ENCODE results near the gene STAB1.
"Not testable (repeated sequence)": the region's sequence is repeated elsewhere in the genome, so short reads cannot be mapped to it uniquely, and the experiment has no call there.

The STAB1 gene

DNA sequence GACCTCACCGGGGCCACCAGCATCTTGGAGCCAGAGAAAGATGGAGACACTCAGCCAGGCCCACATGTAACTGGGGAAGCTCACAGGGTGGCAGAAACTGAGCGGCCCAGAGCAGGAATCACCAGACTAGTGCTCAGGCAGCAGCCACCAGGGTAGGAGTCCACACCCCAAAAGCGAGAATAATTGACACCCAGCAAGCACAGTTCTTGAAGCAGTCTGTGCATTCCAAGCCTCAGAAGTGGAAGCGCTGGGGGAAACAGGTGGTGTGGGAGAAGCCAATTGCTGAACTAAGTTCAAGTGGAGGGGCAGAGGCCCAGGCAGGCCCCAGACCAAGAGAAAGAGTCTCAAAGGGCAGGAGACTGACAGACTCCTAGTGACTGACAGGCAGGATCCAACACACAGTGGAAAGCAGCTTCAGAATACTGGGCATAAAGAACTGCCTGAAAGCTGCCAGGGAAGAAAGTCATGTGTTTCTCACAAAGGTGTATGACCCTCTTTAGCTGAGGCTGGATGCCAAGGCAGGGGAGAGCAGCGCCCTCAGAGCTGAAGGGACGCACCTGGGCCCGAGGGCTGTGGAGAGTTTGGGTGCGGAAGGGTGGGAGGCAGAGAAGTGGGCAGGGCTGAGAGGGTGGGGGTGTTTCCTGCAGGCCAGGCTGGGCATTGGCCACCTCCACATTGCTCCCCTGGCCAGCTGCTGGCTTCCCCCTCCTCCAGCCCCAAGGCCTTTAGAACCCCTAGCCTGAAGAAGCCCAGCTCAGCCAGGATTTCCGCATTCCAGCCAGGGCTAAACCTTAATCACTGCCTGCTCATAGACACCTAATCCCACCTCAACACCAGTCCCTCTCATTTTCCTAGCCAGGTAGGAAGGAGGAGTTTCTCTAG, 30.8 kb downstream of the STAB1 start:
- no peak for DNase-seq

- not testable (repeated sequence) for DNase-seq
Measured at GRCh38 chr3:52526671-52527038, 31.5 kb downstream of the STAB1 start.

- no peak for DNase-seq
Measured at GRCh38 chr3:52527039-52527731, 32.0 kb downstream of the STAB1 start.

- no peak for DNase-seq
Measured at GRCh38 chr3:52527732-52528585, 32.8 kb downstream of the STAB1 start.

DNA sequence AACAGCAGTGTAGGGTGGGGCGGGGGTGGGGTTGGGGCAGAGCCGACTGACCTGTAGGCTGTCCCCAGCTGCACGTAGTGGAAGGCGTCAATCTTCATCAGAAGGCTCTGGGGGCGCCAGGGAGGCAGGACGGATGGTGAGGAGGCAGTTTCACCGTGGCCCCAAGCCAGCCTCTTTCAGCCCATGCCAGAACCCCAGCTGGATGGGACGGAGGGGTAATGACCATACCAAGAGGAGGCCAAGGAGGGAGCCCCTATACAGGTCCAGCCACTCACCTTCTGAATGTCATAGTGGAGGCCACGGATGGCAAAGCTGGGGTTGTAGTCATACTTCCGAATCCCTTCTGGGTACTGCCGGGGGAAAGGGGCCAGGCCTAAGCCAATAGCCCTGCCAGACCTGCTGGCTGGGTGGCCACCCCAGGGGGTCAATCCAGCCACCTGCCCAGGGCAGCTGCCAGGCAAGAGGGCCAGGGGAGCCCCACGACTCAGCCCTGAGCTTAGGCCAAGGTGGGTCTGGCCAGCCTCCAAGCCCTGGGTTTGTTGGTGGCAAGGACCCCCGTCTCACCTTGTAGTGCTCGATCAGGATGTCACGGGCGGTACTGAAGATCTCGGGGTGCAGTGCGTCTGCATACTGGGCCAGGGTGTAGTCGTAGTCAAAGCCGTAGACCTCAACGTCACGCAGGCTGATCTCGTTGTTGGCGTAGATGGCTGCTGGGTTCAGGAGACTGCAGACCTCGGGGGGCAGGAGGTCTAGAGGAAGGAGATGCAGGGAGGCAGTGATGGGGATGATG, 33.6 kb downstream of the STAB1 start:
- no peak for DNase-seq

DNA sequence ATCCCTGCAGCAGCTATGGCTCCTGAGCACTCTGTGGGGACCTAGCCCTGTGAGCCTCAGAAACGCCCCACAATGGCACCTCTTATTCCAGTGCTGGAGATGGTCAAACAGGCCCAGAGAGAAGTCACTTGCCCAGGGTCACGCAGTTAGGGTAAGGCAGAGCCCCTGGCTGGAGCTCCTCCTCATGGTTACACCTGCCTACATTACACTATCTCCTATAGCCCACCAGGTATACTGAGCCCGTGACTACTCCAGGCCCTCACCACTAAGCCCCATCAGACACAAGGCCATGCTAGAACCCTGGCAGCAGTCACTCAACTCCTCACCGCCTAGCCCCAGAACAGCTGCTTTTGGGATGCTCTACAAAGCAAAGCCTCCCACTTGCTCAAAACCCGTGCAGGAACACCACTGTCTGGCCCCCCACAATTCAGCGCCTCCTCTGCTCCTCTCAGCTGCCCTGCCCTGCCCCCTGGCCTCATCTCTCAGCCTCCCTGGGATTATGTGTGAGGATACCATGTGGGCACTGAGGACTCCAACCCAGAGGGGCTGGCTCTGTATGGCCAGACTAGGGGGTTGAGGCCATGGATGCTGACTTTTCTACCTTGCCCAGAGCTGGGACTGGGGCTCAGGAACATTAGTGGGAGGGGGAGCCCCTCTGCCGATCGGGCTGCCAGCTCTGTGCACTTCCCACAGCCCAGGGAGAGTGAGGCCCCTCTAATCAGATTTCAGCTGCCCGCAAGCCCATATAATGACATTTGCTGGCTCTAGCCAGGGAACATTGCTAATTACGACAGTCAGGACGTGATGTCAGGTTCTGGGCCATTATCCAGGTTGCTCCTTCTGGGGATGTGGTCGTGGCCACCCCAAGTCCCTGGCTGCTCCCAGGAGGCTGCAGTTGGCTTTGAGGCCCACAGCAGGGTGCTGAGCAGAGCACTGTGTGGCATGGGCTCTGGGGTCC, 34.5 kb downstream of the STAB1 start:
- DNase-seq, result no peak

DNA sequence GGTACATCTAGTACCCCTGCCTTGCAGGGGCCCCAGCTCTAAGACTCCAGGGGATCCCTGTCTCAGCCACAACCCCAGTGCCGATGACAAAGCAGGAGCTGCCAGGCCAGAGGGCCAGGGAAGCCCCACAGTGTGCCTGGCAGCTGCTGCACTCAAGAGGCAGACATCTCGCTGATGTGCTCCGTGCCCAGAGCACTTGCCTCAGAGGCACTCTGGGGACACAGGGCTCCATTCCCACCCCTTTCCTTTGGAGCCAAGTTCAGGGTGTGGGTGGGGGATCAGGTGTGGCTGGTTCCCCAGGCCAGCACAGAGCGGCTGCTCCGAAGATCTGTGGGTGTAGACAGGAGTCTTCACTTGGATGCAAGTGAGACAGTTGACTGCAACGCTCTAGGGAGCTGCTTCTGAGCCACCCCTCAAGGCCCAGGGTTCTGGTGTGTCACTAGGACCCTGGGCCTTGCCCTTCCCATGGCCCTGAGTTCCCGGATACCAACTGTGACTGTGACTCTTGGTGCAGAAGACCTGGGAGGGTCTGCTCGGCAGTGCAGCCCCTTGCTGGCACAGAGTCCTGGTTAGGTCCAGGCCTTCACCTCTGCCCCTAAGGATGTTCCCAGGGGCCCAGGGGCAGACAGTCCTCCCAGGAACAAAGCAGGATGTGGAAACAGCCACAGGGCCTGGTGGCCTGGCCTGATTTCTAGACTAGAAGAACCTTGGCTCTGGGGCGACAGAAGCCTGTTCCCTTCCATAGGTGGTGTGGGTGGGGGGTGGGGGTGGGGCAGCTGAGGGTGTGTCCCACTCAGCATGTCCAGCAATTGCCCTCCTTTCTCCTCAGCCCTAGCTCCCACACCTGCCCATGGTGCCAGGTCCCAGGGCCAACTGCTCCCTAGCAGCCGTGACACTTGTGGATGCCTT, 36.0 kb downstream of the STAB1 start:
- no peak for DNase-seq

GRCh38 chr3:52531860-52532516, 36.9 kb downstream of the STAB1 start:
- no peak for DNase-seq

DNA sequence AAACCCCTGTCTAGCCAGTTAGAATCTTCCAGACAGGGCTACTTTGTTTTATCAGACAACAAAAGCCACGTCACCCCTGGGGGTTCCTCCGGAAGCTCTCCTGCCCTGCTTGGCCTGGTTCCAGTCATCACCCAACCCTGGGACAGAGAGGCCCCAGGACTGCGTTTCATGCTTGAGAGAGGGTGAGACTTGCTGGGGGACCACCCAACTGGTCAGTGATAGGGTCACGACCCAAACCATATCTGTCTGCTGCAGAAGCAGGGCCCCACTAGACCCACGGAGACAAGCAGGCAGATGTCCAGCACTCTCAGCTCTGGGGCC, 37.3 kb downstream of the STAB1 start:
- DNase-seq, result no peak

- DNase-seq, result peak in 1 of 2 experiments; percentile 6
Measured at GRCh38 chr3:52532838-52533622, 37.9 kb downstream of the STAB1 start.

GRCh38 chr3:52533623-52534280, 38.6 kb downstream of the STAB1 start, which contains the start of gene NT5DC2:
Gene NT5DC2 (minus strand): TSS chr3:52533857. CDS start chr3:52533737, 120 bp downstream.
- DNase-seq, result peak; percentile 20 to 85

DNA sequence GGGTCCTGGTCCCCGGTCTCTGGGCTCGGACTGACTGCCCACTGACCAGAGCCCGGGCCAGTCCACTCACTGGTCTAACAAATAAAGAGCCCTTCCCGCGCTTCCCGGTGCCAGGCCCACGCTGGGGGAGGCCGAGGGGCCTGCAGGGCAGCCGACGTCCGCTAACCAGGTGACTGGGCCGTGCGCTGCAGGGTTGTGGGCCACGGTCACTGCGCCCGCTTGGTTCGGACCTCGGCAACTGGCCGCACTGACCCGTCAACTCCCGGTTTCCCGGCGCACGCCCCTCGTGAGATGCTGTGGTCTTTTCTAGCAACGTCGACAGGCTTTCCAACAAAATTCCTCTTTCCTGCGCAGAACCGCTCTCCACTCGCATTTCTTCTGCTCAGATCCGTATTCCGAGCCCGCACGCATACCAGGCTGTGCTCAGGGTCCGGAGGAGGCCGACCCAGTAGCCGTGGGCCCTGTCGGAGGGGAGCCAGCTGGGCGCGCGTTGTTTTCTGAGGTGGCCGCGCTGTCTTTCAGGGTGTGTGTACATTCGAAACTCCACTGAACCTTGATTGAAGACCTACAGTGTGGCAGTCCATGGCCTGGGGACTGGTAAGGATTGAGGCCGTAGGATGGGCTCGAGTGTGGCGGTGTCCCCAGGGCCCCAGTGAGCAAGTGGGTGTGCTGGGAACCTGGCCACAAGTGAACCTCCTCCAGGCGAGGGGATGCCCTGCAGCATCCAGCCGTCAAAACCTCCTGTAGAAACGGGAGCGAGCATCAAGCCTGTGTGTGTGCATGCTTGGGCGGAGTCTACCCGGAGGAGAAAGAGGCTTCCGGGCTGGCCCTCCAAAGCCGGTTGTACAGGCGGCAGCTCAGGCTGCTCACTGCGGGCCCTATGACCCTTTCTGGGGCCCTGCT, 39.4 kb downstream of the STAB1 start:
- DNase-seq, result no peak

- no peak for DNase-seq
Measured at GRCh38 chr3:52535411-52536111, 40.4 kb downstream of the STAB1 start.

DNA sequence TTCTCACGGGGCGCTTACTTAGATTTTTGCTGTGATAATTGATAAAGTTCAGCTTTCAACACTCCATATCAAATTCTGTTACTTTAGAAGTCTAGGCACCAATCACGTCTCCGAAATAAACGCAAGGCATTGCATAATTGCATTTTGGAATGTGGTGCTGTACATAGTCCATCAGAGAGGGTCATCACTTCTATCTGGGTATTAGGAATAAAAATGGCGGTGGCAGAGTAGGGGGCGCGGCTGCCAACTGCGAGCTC, 40.9 kb downstream of the STAB1 start:
- no peak for DNase-seq

DNA sequence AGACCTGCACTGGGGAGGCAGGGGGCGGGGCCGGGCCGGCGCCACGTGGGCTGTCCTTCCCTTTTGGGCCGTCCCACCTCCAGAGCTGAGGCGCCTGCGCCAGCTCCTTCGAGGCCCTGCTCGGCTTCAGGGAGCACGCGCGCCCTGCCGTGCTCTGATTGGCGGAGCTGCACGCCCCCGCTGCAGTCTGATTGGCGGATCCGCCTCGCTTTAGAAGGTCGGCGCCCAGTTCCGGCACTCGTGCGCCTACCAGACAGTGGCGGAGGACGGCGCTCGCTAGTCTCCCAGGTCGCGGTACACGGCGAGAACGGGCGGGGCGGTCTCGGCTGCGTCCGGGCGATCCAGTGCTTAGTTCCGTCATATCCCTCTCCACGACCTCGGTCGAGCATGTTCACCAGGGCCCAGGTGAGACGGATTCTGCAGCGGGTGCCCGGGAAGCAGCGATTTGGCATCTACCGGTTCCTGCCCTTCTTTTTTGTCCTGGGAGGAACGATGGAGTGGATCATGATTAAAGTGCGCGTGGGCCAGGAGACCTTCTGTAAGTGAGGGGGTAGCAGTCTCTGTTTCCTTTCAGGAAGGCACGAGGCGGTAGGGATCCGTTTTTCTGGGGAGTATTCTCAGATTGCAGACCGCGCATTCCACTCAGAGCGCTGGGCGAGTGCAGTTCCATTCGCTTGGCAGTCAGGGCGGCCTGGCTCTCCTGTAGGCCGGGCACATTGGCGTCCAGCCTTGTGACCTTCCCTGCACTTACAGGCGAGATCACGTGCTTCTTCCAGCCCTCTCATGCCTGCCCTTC, 41.4 kb downstream of the STAB1 start, which contains the start of gene UQCC5:
UQCC5 (plus strand) TSS at position 237 of the 796 bp plus-strand sequence; CDS start at position 388, 151 bp downstream.
- peak; percentile 92 to 98 for DNase-seq

GRCh38 chr3:52537165-52537620, 42.1 kb downstream of the STAB1 start:
- no peak for DNase-seq

Data from NCI-H524 (cell line).